ENCODE results near the gene RNF114. TPM values are rescaled to one million over a fixed set of nuclear protein-coding genes. Genes with fewer than 3 reads are reported as not detected.
"Not testable (repeated sequence)": the region's sequence is repeated elsewhere in the genome, so short reads cannot be mapped to it uniquely, and the experiment has no call there.

The RNF114 gene
- total RNA-seq, 2 experiments from 2014 or later: 47.5 to 66.6 TPM

- no peak overlapping the region for H3K4me3 Mint-ChIP-seq
- peak overlapping the region; percentile 17 for H3K27ac Mint-ChIP-seq
- ATAC-seq (no peak), DNase-seq (no peak)
- CTCF ChIA-PET: interaction anchor here (1.0 to 1.5 kb wide), 5 partner anchors 8 to 179 kb away, joined by 3 to 6 read pairs (median 4); no protein-coding TSS in a partner anchor
- intact Hi-C loops (cut with DNase I, micrococcal nuclease): loop anchor here in 1 of 2 experiments (5.0 kb wide), 1 partner anchor 36 kb away; no protein-coding TSS in a partner anchor
- POLR2A ChIA-PET: no interaction called here
- peaks cover 13% of the 10 kb centered on the region for H3K36me3 Mint-ChIP-seq (ENCODE audit: low read depth)
- no peaks in the 10 kb centered on the region for H3K27me3 Mint-ChIP-seq
- no peaks in the 10 kb centered on the region for H3K9me3 Mint-ChIP-seq (ENCODE audit: low read depth)
- peaks cover 28% of the 10 kb centered on the region for H3K4me1 Mint-ChIP-seq
Observed at GRCh38 chr20:49891476-49892110, 44.6 kb upstream of the RNF114 start.

- Mint-ChIP-seq H3K36me3 (ENCODE audit: low read depth) (peaks cover 11% of the 10 kb centered on the region), H3K9me3 (ENCODE audit: low read depth) (no peaks in the 10 kb centered on the region), H3K27me3 (no peaks in the 10 kb centered on the region), H3K4me1 (peaks cover 28% of the 10 kb centered on the region), H3K4me3 (no peak overlapping the region), H3K27ac (peak overlapping the region; percentile 81)
- CTCF ChIA-PET: interaction anchor here (0.6 to 1.7 kb wide), 7 partner anchors 9 to 219 kb away, joined by 3 to 6 read pairs (median 4); no protein-coding TSS in a partner anchor
- DNase-seq (no peak), ATAC-seq (no peak)
- POLR2A ChIA-PET: no interaction called here
- intact Hi-C loops (cut with DNase I, micrococcal nuclease): loop anchor here in 1 of 2 experiments (5.0 kb wide), 1 partner anchor 35 kb away; no protein-coding TSS in a partner anchor
Observed at GRCh38 chr20:49892260-49892659, 43.9 kb upstream of the RNF114 start.

- POLR2A ChIA-PET: no interaction called here
- H3K4me3 Mint-ChIP-seq: no peak overlapping the region
Observed at GRCh38 chr20:49892817-49893216, 43.4 kb upstream of the RNF114 start.

GRCh38 chr20:49893242-49894072 lies 42.7 kb upstream of the RNF114 start:
- no peaks in the 10 kb centered on the region for H3K27me3 Mint-ChIP-seq
- no peak overlapping the region for H3K4me3 Mint-ChIP-seq
- peaks cover 25% of the 10 kb centered on the region for H3K4me1 Mint-ChIP-seq
- H3K9me3 Mint-ChIP-seq (ENCODE audit: low read depth): no peaks in the 10 kb centered on the region
- peak overlapping the region; percentile 81 for H3K27ac Mint-ChIP-seq
- ATAC-seq (peak; percentile 81), DNase-seq (peak; percentile 76)
- ChIA-PET CTCF (interaction anchor here (0.8 to 1.7 kb wide), 7 partner anchors 8 to 283 kb away, joined by 3 to 6 read pairs (median 4); no protein-coding TSS in a partner anchor), POLR2A (interaction anchor here (0.9 kb wide), 1 partner anchor 9 kb away, joined by 4 read pairs; no protein-coding TSS in a partner anchor)
- intact Hi-C loops (cut with DNase I, micrococcal nuclease): loop anchor here in 1 of 2 experiments (5.0 kb wide), 1 partner anchor 34 kb away; no protein-coding TSS in a partner anchor
- peaks cover 4% of the 10 kb centered on the region for H3K36me3 Mint-ChIP-seq (ENCODE audit: low read depth)

More at GRCh38 chr20:49892817-49893216, 43.4 kb upstream of the RNF114 start:
- CTCF ChIA-PET: interaction anchor here (0.6 to 1.7 kb wide), 7 partner anchors 9 to 281 kb away, joined by 3 to 6 read pairs (median 4); no protein-coding TSS in a partner anchor
- no peak for ATAC-seq
- no peak for DNase-seq
- intact Hi-C loops (cut with DNase I, micrococcal nuclease): loop anchor here in 1 of 2 experiments (5.0 kb wide), 1 partner anchor 34 kb away; no protein-coding TSS in a partner anchor
- Mint-ChIP-seq H3K27me3 (no peaks in the 10 kb centered on the region), H3K9me3 (ENCODE audit: low read depth) (no peaks in the 10 kb centered on the region), H3K4me1 (peaks cover 25% of the 10 kb centered on the region), H3K27ac (peak overlapping the region; percentile 81), H3K36me3 (ENCODE audit: low read depth) (peaks cover 7% of the 10 kb centered on the region)

- Mint-ChIP-seq H3K27me3 (no peaks in the 10 kb centered on the region), H3K4me1 (peaks cover 25% of the 10 kb centered on the region), H3K4me3 (no peak overlapping the region), H3K9me3 (ENCODE audit: low read depth) (no peaks in the 10 kb centered on the region), H3K27ac (peak overlapping the region; percentile 74), H3K36me3 (ENCODE audit: low read depth) (no peaks in the 10 kb centered on the region)
- ChIA-PET POLR2A (interaction anchor here (0.9 kb wide), 1 partner anchor 9 kb away, joined by 4 read pairs; no protein-coding TSS in a partner anchor), CTCF (interaction anchor here (0.9 to 1.2 kb wide), 2 partner anchors 17 to 284 kb away, joined by 3 to 4 read pairs; no protein-coding TSS in a partner anchor)
- ATAC-seq (peak; percentile 73), DNase-seq (peak; percentile 63)
- intact Hi-C loops (cut with DNase I, micrococcal nuclease): loop anchor here in 1 of 2 experiments (5.0 kb wide), 1 partner anchor 33 kb away; no protein-coding TSS in a partner anchor
Observed at GRCh38 chr20:49894073-49894470, 42.1 kb upstream of the RNF114 start.

GRCh38 chr20:49895474-49896093 lies 40.6 kb upstream of the RNF114 start:
- H3K9me3 Mint-ChIP-seq (ENCODE audit: low read depth); intact Hi-C loops (cut with DNase I, micrococcal nuclease): not testable (repeated sequence)

GRCh38 chr20:49896204-49896603 lies 40.0 kb upstream of the RNF114 start:
- ATAC-seq (no peak), DNase-seq (no peak)
- H3K27ac Mint-ChIP-seq: no peak overlapping the region
- H3K27me3 Mint-ChIP-seq: no peaks in the 10 kb centered on the region
- POLR2A ChIA-PET: interaction anchor here (0.6 kb wide), 1 partner anchor 9 kb away, joined by 3 read pairs; no protein-coding TSS in a partner anchor
- CTCF ChIA-PET: interaction anchor here (1.5 kb wide), 1 partner anchor 36 kb away, joined by 4 read pairs; no protein-coding TSS in a partner anchor
- H3K9me3 Mint-ChIP-seq (ENCODE audit: low read depth): no peaks in the 10 kb centered on the region
- H3K4me1 Mint-ChIP-seq: peaks cover 25% of the 10 kb centered on the region
- intact Hi-C loops (cut with DNase I, micrococcal nuclease): no loop called here
- no peak overlapping the region for H3K4me3 Mint-ChIP-seq
- H3K36me3 Mint-ChIP-seq (ENCODE audit: low read depth): no peaks in the 10 kb centered on the region

More at GRCh38 chr20:49895474-49896093, 40.6 kb upstream of the RNF114 start:
- H3K36me3 Mint-ChIP-seq (ENCODE audit: low read depth); ATAC-seq; DNase-seq; H3K27me3 Mint-ChIP-seq; H3K4me3 Mint-ChIP-seq; H3K27ac Mint-ChIP-seq: not testable (repeated sequence)
- H3K4me1 Mint-ChIP-seq: peaks cover 25% of the 10 kb centered on the region
- POLR2A ChIA-PET: interaction anchor here (0.6 kb wide), 1 partner anchor 10 kb away, joined by 3 read pairs; no protein-coding TSS in a partner anchor
- CTCF ChIA-PET: interaction anchor here (1.5 kb wide), 1 partner anchor 36 kb away, joined by 4 read pairs; no protein-coding TSS in a partner anchor

- ATAC-seq: no peak
- Mint-ChIP-seq H3K9me3 (ENCODE audit: low read depth) (no peaks in the 10 kb centered on the region), H3K27ac (no peak overlapping the region), H3K4me1 (peaks cover 1% of the 10 kb centered on the region), H3K36me3 (ENCODE audit: low read depth) (peaks cover 4% of the 10 kb centered on the region), H3K27me3 (no peaks in the 10 kb centered on the region), H3K4me3 (no peak overlapping the region)
- ChIA-PET POLR2A (interaction anchor here (0.7 to 1.0 kb wide), 2 partner anchors 13 to 366 kb away, joined by 3 read pairs; no protein-coding TSS in a partner anchor), CTCF (interaction anchor here (0.6 to 1.3 kb wide), 6 partner anchors 9 to 302 kb away, joined by 3 to 4 read pairs (median 3); no protein-coding TSS in a partner anchor)
- no peak for DNase-seq
- intact Hi-C loops (cut with DNase I, micrococcal nuclease): no loop called here
Observed at GRCh38 chr20:49899541-49900383, 36.4 kb upstream of the RNF114 start.

- Mint-ChIP-seq H3K9me3 (ENCODE audit: low read depth) (no peaks in the 10 kb centered on the region), H3K36me3 (ENCODE audit: low read depth) (peaks cover 14% of the 10 kb centered on the region), H3K4me3 (no peak overlapping the region), H3K27ac (no peak overlapping the region), H3K4me1 (no peaks in the 10 kb centered on the region), H3K27me3 (no peaks in the 10 kb centered on the region)
- ChIA-PET CTCF (interaction anchor here (0.9 to 1.3 kb wide), 5 partner anchors 9 to 293 kb away, joined by 3 to 6 read pairs (median 3); no protein-coding TSS in a partner anchor), POLR2A (no interaction called here)
- ATAC-seq (no peak), DNase-seq (no peak)
- intact Hi-C loops (cut with DNase I, micrococcal nuclease): no loop called here
Observed at GRCh38 chr20:49901588-49901987, 34.6 kb upstream of the RNF114 start.

Measured in activated CD4-positive, alpha-beta T cell treated with anti-CD3 and anti-CD28 coated beads for 36 hours (primary cell).